Measurements from ENCODE around the gene MTERF4. TPM values are rescaled to one million over a fixed set of nuclear protein-coding genes. Genes with fewer than 3 reads are reported as not detected.

The MTERF4 gene
- total RNA-seq, 2 donors from 2014 or later = 37.8 to 47.1 TPM

GRCh38 chr2:241122376-241123002, 20.4 kb upstream of the MTERF4 start:
- no peak for ATAC-seq
- no peak overlapping the region for H3K27ac Mint-ChIP-seq

GRCh38 chr2:241121008-241121407, 18.9 kb upstream of the MTERF4 start:
- DNase-seq (ENCODE audit: low spot score in 2 of 2) = no peak
- H3K27ac Mint-ChIP-seq = no peak overlapping the region
- peaks cover 0 to 4% of the 10 kb centered on the region in 2 donors for H3K9me3 Mint-ChIP-seq
- peaks cover 12 to 22% of the 10 kb centered on the region in 2 donors for H3K36me3 Mint-ChIP-seq
- no peak for ATAC-seq

More at GRCh38 chr2:241122376-241123002, 20.4 kb upstream of the MTERF4 start:
- DNase-seq (ENCODE audit: low spot score in 2 of 2) = no peak
- Mint-ChIP-seq H3K9me3 (peaks cover 0 to 4% of the 10 kb centered on the region in 2 donors), H3K36me3 (peaks cover 8 to 18% of the 10 kb centered on the region in 2 donors)

- ATAC-seq (peak in 1 of 2 donors; percentile 48), DNase-seq (ENCODE audit: low spot score in 2 of 2) (no peak)
- no peak overlapping the region for H3K27ac Mint-ChIP-seq
- H3K36me3 Mint-ChIP-seq = peaks cover 12 to 22% of the 10 kb centered on the region in 2 donors
- peaks cover 0 to 4% of the 10 kb centered on the region in 2 donors for H3K9me3 Mint-ChIP-seq
These were observed 18.4 kb upstream of the MTERF4 start for GRCh38 chr2:241120440-241120839.

GRCh38 chr2:241118737-241119505, 16.8 kb upstream of the MTERF4 start:
- Mint-ChIP-seq H3K9me3 (peaks cover 0 to 4% of the 10 kb centered on the region in 2 donors), H3K36me3 (peaks cover 21 to 33% of the 10 kb centered on the region in 2 donors), H3K27ac (no peak overlapping the region)
- ATAC-seq = no peak
- no peak for DNase-seq (ENCODE audit: low spot score in 2 of 2)

- DNase-seq (ENCODE audit: low spot score in 2 of 2) = no peak
- no peak for ATAC-seq
- H3K36me3 Mint-ChIP-seq = peaks cover 25 to 42% of the 10 kb centered on the region in 2 donors
- H3K9me3 Mint-ChIP-seq = peaks cover 0 to 4% of the 10 kb centered on the region in 2 donors
- H3K27ac Mint-ChIP-seq = peak overlapping the region; percentile 53 to 81
These were observed 14.8 kb upstream of the MTERF4 start for GRCh38 chr2:241116606-241117560.

GRCh38 chr2:241115361-241115760, 13.3 kb upstream of the MTERF4 start:
- no peak for ATAC-seq
- DNase-seq (ENCODE audit: low spot score in 2 of 2) = no peak
- no peaks in the 10 kb centered on the region for H3K9me3 Mint-ChIP-seq
- H3K36me3 Mint-ChIP-seq = peaks cover 29 to 39% of the 10 kb centered on the region in 2 donors
- no peak overlapping the region for H3K27ac Mint-ChIP-seq

GRCh38 chr2:241114836-241115235, 12.7 kb upstream of the MTERF4 start:
- peaks cover 34 to 38% of the 10 kb centered on the region in 2 donors for H3K36me3 Mint-ChIP-seq
- DNase-seq (ENCODE audit: low spot score in 2 of 2) (no peak), ATAC-seq (no peak)
- H3K9me3 Mint-ChIP-seq = no peaks in the 10 kb centered on the region
- no peak overlapping the region for H3K27ac Mint-ChIP-seq

GRCh38 chr2:241112592-241112991, 10.5 kb upstream of the MTERF4 start:
- peaks cover 44 to 50% of the 10 kb centered on the region in 2 donors for H3K36me3 Mint-ChIP-seq
- peak overlapping the region; percentile 85 to 90 for H3K27ac Mint-ChIP-seq
- no peaks in the 10 kb centered on the region for H3K9me3 Mint-ChIP-seq
- DNase-seq (ENCODE audit: low spot score in 2 of 2) (no peak), ATAC-seq (peak; percentile 63 to 70)

- Mint-ChIP-seq H3K36me3 (peaks cover 44 to 49% of the 10 kb centered on the region in 2 donors), H3K27ac (peak overlapping the region; percentile 90 to 94), H3K9me3 (no peaks in the 10 kb centered on the region)
- no peak for DNase-seq (ENCODE audit: low spot score in 2 of 2)
- ATAC-seq = no peak
These were observed 10.0 kb upstream of the MTERF4 start for GRCh38 chr2:241112046-241112445.

- ATAC-seq (peak; percentile 17 to 29), DNase-seq (ENCODE audit: low spot score in 2 of 2) (peak in 1 of 2 donors; percentile 47)
- no peaks in the 10 kb centered on the region for H3K9me3 Mint-ChIP-seq
- peaks cover 41 to 43% of the 10 kb centered on the region in 2 donors for H3K36me3 Mint-ChIP-seq
- H3K27ac Mint-ChIP-seq = peak overlapping the region; percentile 90 to 94
These were observed 9.3 kb upstream of the MTERF4 start for GRCh38 chr2:241111440-241111805.

GRCh38 chr2:241110607-241111439, 8.7 kb upstream of the MTERF4 start:
- H3K36me3 Mint-ChIP-seq = peaks cover 40 to 42% of the 10 kb centered on the region in 2 donors
- H3K9me3 Mint-ChIP-seq = no peaks in the 10 kb centered on the region
- DNase-seq (ENCODE audit: low spot score in 2 of 2) = peak in 1 of 2 donors; percentile 35
- peak; percentile 21 to 38 for ATAC-seq
- H3K27ac Mint-ChIP-seq = peak overlapping the region; percentile 90 to 94

GRCh38 chr2:241110089-241110606, 8.1 kb upstream of the MTERF4 start:
- Mint-ChIP-seq H3K9me3 (no peaks in the 10 kb centered on the region), H3K36me3 (peaks cover 37 to 39% of the 10 kb centered on the region in 2 donors), H3K27ac (peak overlapping the region; percentile 89 to 90)
- ATAC-seq = peak in 1 of 2 donors; percentile 33
- DNase-seq (ENCODE audit: low spot score in 2 of 2) = no peak

GRCh38 chr2:241109210-241110088, 7.4 kb upstream of the MTERF4 start:
- H3K27ac Mint-ChIP-seq = peak overlapping the region; percentile 90 to 97
- DNase-seq (ENCODE audit: low spot score in 2 of 2) = no peak
- peak in 1 of 2 donors; percentile 19 for ATAC-seq
- no peaks in the 10 kb centered on the region for H3K9me3 Mint-ChIP-seq
- H3K36me3 Mint-ChIP-seq = peaks cover 30 to 32% of the 10 kb centered on the region in 2 donors

GRCh38 chr2:241108271-241109209, 6.5 kb upstream of the MTERF4 start:
- H3K36me3 Mint-ChIP-seq = peaks cover 30 to 31% of the 10 kb centered on the region in 2 donors
- no peaks in the 10 kb centered on the region for H3K9me3 Mint-ChIP-seq
- ATAC-seq = no peak
- DNase-seq (ENCODE audit: low spot score in 2 of 2) = no peak
- peak overlapping the region; percentile 90 to 97 for H3K27ac Mint-ChIP-seq
